ENCODE measurements around the gene OR56A5.

GRCh38 chr11:5923427-5923776 lies 44.9 kb downstream of the OR56A5 start:
- no peak for TF ChIP-seq RARB (CRISPR knock-in tag; IDR thresholded peaks at IDR 0.05)
- TF ChIP-seq TCF4 (CRISPR knock-in tag; IDR thresholded peaks at IDR 0.05; ENCODE audit: borderline replicate concordance) = no peak
- TF ChIP-seq, protein P1, sequence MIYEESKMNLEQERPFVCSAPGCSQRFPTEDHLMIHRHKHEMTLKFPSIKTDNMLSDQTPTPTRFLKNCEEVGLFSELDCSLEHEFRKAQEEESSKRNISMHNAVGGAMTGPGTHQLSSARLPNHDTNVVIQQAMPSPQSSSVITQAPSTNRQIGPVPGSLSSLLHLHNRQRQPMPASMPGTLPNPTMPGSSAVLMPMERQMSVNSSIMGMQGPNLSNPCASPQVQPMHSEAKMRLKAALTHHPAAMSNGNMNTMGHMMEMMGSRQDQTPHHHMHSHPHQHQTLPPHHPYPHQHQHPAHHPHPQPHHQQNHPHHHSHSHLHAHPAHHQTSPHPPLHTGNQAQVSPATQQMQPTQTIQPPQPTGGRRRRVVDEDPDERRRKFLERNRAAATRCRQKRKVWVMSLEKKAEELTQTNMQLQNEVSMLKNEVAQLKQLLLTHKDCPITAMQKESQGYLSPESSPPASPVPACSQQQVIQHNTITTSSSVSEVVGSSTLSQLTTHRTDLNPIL (CRISPR knock-in tag; IDR thresholded peaks at IDR 0.05; ENCODE audit: low read depth) = no peak
- TF ChIP-seq, protein P2, sequence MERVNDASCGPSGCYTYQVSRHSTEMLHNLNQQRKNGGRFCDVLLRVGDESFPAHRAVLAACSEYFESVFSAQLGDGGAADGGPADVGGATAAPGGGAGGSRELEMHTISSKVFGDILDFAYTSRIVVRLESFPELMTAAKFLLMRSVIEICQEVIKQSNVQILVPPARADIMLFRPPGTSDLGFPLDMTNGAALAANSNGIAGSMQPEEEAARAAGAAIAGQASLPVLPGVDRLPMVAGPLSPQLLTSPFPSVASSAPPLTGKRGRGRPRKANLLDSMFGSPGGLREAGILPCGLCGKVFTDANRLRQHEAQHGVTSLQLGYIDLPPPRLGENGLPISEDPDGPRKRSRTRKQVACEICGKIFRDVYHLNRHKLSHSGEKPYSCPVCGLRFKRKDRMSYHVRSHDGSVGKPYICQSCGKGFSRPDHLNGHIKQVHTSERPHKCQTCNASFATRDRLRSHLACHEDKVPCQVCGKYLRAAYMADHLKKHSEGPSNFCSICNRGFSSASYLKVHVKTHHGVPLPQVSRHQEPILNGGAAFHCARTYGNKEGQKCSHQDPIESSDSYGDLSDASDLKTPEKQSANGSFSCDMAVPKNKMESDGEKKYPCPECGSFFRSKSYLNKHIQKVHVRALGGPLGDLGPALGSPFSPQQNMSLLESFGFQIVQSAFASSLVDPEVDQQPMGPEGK (CRISPR knock-in tag; IDR thresholded peaks at IDR 0.05; ENCODE audit: borderline replicate concordance) = no peak
- no peak for TF ChIP-seq CSRNP3 (CRISPR knock-in tag; IDR thresholded peaks at IDR 0.05)

Data from SK-N-SH treated with all-trans-retinoic acid at 6 μM for 48 hours (cell line).